ENCODE measurements around the gene ZBTB47. TPM values are rescaled to one million over a fixed set of nuclear protein-coding genes. Genes with fewer than 3 reads are reported as not detected.

ZBTB47 gene
- total and polyA plus RNA-seq, 3 experiments from 2014 or later = 0.48 to 0.60 TPM; not detected in 1

DNA sequence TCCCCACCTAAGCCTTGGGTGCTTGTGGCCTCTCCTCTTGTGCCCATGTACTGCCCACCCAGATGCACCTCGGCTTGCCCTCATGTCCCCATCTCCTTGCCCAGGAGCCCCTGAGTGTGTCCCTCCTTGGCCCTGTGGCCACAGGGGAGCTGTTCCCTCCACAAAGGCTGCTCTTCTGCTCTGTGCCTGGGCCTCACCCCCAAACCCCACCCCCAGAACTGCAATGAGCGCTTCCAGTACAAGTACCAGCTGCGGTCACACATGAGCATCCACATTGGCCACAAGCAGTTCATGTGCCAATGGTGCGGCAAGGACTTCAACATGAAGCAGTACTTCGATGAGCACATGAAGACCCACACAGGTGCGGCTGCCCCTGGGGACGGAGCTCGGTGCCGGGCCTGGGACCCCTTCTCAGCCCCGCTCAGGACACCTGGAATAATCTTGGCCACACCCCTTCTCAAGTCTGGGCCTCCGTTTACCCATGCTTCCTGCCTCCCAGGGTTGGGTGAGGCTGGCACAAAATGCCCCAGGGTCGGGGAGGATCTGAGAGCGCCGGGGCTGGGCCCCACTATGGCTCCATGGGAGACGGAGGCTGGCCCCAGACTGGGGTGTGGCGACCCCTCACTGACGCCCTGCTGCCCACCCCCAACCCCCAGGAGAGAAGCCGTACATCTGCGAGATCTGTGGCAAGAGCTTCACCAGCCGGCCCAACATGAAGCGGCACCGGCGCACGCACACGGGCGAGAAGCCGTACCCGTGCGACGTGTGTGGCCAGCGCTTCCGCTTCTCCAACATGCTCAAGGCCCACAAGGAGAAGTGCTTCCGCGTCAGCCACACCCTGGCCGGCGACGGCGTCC lies 10.3 kb downstream of the ZBTB47 start:
- Histone ChIP-seq H3K36me3 (ENCODE audit: insufficient read depth, low read length) (no peaks in the 10 kb centered on the region), H3K9me3 (ENCODE audit: low read length) (no peaks in the 10 kb centered on the region), H3K4me3 (ENCODE audit: low read length) (no peak overlapping the region), H3K4me1 (ENCODE audit: insufficient read depth, low read length) (no peaks in the 10 kb centered on the region), H3K27ac (ENCODE audit: low read depth, low read length) (no peak overlapping the region), H3K27me3 (ENCODE audit: insufficient read depth, low read length, poor library complexity, severe bottlenecking) (no peaks in the 10 kb centered on the region)
- peaks cover 0 to 3% (median 0%) of the 10 kb centered on the region in 3 donors for H3K4me1 Mint-ChIP-seq
- H3K27me3 Mint-ChIP-seq = peaks cover 0 to 3% of the 10 kb centered on the region in 2 donors
- peaks cover 0 to 2% (median 0%) of the 10 kb centered on the region in 5 donors for H3K9me3 Mint-ChIP-seq
- no peak overlapping the region for H3K4me3 Mint-ChIP-seq
- no peaks in the 10 kb centered on the region for H3K36me3 Mint-ChIP-seq
- POLR2A ChIA-PET = no interaction called here
- CTCF ChIA-PET = no interaction called here
- peak overlapping the region in 1 of 8 donors; percentile 95 for H3K27ac Mint-ChIP-seq
- DNase-seq = no peak

DNA sequence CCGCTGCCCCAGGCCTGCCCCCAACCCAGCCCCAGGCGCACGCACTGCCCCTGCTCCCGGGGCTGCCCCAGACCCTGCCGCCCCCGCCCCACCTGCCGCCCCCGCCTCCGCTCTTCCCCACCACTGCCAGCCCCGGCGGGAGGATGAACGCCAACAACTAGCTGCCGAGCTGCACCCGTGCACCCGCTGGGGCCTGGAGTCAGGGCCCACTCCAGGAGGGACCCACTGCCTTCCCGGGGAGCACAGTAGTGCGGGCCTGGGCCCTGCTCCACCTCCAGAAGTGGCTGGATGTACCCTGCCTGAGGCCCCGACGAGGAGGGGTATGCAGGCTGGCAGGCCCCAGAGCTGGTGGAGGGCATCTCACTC lies 10.9 kb downstream of the ZBTB47 start:
- CTCF ChIA-PET = no interaction called here
- H3K4me3 Mint-ChIP-seq = no peak overlapping the region
- Histone ChIP-seq H3K27ac (ENCODE audit: low read depth, low read length) (no peak overlapping the region), H3K9me3 (ENCODE audit: low read length) (no peaks in the 10 kb centered on the region), H3K4me3 (ENCODE audit: low read length) (no peak overlapping the region), H3K36me3 (ENCODE audit: insufficient read depth, low read length) (no peaks in the 10 kb centered on the region), H3K4me1 (ENCODE audit: insufficient read depth, low read length) (no peaks in the 10 kb centered on the region), H3K27me3 (ENCODE audit: insufficient read depth, low read length, poor library complexity, severe bottlenecking) (no peaks in the 10 kb centered on the region)
- POLR2A ChIA-PET = no interaction called here
- no peaks in the 10 kb centered on the region for H3K36me3 Mint-ChIP-seq
- no peak for DNase-seq
- peaks cover 0 to 2% (median 0%) of the 10 kb centered on the region in 5 donors for H3K9me3 Mint-ChIP-seq
- H3K27ac Mint-ChIP-seq = no peak overlapping the region
- H3K4me1 Mint-ChIP-seq = peaks cover 0 to 3% (median 0%) of the 10 kb centered on the region in 3 donors
- H3K27me3 Mint-ChIP-seq = peaks cover 0 to 3% of the 10 kb centered on the region in 2 donors

DNA sequence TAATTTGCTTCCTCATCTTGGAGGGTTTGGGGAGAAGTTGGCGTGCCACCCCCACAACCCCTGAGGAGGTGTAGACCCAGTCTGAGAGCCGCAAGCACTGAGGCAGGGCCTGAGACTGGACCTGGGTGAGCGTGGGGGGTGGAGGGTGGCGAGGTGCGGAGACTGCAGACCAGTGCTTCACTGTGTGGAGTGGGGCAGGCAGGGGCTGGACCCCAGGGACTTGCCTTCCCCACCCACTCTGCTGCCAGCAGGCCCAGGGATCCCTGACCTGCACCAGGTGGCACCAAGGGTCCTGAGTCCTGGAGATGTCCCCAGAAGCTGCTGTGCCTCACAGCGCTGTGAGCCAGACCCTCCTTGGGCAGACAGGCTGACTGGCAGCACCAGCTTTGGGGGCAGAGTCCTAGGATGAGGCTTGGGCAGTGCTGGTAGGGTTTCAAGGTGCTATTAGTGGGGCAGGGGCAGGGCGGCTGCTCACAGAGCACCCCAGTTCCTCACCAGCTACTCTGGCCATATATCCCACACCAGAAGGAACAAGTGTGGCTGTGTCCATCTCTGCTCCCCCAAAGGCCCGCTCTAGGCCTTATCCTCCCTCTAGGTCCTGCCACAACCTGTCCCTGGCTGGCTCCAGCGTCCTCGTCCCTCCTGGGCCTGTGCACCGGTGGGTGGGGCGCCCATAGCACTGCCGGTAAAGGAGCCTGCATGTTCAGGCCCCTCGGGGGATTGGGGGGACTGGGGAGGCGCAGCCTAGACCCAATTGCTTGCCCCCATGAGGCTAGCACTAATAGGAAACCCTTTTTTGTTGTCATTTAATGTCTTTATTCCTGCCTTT lies 11.8 kb downstream of the ZBTB47 start:
- Mint-ChIP-seq H3K27me3 (peaks cover 1% of the 10 kb centered on the region in 2 donors), H3K4me3 (no peak overlapping the region), H3K27ac (no peak overlapping the region), H3K9me3 (peaks cover 0 to 2% (median 0%) of the 10 kb centered on the region in 5 donors), H3K4me1 (no peaks in the 10 kb centered on the region), H3K36me3 (no peaks in the 10 kb centered on the region)
- no peak overlapping the region for H3K27ac ChIP-seq (ENCODE audit: low read depth, low read length)
- no peaks in the 10 kb centered on the region for H3K9me3 ChIP-seq (ENCODE audit: low read length)
- no peak overlapping the region for H3K4me3 ChIP-seq (ENCODE audit: low read length)
- H3K36me3 ChIP-seq (ENCODE audit: insufficient read depth, low read length) = no peaks in the 10 kb centered on the region
- H3K27me3 ChIP-seq (ENCODE audit: insufficient read depth, low read length, poor library complexity, severe bottlenecking) = no peaks in the 10 kb centered on the region
- DNase-seq = no peak
- POLR2A ChIA-PET = no interaction called here
- CTCF ChIA-PET = no interaction called here
- no peaks in the 10 kb centered on the region for H3K4me1 ChIP-seq (ENCODE audit: insufficient read depth, low read length)

DNA sequence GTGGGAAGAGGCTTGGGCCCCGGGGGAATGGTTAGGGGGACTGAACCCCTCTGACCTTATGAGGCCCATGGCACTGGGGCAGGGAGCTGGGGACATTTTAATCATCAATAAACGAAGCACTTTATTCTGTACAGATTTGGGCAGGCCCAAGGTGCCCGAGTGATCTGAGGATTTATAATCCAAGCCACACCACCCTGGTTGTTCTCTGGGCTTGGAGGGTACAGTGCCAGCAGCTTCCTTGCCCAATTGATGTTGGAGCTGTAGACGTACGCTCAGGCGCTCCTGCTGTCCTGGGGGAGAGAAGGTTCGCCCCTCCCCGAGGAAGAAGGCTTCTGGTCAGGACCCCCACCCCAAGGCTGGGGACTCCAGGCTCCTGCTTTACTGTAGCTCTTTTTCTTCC lies 12.5 kb downstream of the ZBTB47 start:
- Histone ChIP-seq H3K36me3 (ENCODE audit: insufficient read depth, low read length) (no peaks in the 10 kb centered on the region), H3K9me3 (ENCODE audit: low read length) (no peaks in the 10 kb centered on the region), H3K4me3 (ENCODE audit: low read length) (no peak overlapping the region), H3K27ac (ENCODE audit: low read depth, low read length) (no peak overlapping the region), H3K4me1 (ENCODE audit: insufficient read depth, low read length) (no peaks in the 10 kb centered on the region), H3K27me3 (ENCODE audit: insufficient read depth, low read length, poor library complexity, severe bottlenecking) (no peaks in the 10 kb centered on the region)
- ChIA-PET CTCF (no interaction called here), POLR2A (no interaction called here)
- no peaks in the 10 kb centered on the region for H3K36me3 Mint-ChIP-seq
- no peaks in the 10 kb centered on the region for H3K4me1 Mint-ChIP-seq
- no peak for DNase-seq
- H3K27ac Mint-ChIP-seq = no peak overlapping the region
- H3K4me3 Mint-ChIP-seq = no peak overlapping the region
- H3K27me3 Mint-ChIP-seq = peaks cover 1 to 3% of the 10 kb centered on the region in 2 donors
- H3K9me3 Mint-ChIP-seq = peaks cover 0 to 2% (median 0%) of the 10 kb centered on the region in 5 donors

DNA sequence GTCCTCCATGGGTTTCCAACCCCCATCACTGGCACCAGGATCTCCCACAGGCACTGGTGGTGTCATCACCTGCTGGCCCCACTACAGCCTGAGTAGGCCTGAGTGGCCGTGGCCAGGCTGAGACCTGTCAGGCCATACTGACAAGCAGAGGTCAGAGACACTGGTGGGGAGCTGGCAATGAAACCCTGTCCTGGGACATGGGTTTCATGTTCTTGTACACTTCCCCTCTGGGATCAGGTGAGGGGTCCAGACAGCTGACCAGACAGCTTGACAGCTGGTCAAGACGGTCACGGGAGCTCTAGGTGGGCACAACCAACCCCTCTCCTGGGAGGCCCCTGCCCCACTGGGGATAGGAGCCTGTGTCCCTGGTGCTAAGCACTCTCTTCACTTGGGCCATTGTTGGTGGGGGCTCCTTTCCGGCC lies 13.1 kb downstream of the ZBTB47 start:
- no peaks in the 10 kb centered on the region for H3K27me3 ChIP-seq (ENCODE audit: insufficient read depth, low read length, poor library complexity, severe bottlenecking)
- ChIA-PET POLR2A (no interaction called here), CTCF (no interaction called here)
- no peaks in the 10 kb centered on the region for H3K4me1 Mint-ChIP-seq
- H3K27me3 Mint-ChIP-seq = peaks cover 1 to 3% of the 10 kb centered on the region in 2 donors
- no peak for DNase-seq
- H3K27ac Mint-ChIP-seq = no peak overlapping the region
- H3K27ac ChIP-seq (ENCODE audit: low read depth, low read length) = no peak overlapping the region
- H3K36me3 ChIP-seq (ENCODE audit: insufficient read depth, low read length) = no peaks in the 10 kb centered on the region
- H3K9me3 ChIP-seq (ENCODE audit: low read length) = no peaks in the 10 kb centered on the region
- H3K4me3 ChIP-seq (ENCODE audit: low read length) = no peak overlapping the region
- no peaks in the 10 kb centered on the region for H3K4me1 ChIP-seq (ENCODE audit: insufficient read depth, low read length)
- peaks cover 0 to 2% (median 0%) of the 10 kb centered on the region in 5 donors for H3K9me3 Mint-ChIP-seq
- no peaks in the 10 kb centered on the region for H3K36me3 Mint-ChIP-seq
- no peak overlapping the region for H3K4me3 Mint-ChIP-seq

DNA sequence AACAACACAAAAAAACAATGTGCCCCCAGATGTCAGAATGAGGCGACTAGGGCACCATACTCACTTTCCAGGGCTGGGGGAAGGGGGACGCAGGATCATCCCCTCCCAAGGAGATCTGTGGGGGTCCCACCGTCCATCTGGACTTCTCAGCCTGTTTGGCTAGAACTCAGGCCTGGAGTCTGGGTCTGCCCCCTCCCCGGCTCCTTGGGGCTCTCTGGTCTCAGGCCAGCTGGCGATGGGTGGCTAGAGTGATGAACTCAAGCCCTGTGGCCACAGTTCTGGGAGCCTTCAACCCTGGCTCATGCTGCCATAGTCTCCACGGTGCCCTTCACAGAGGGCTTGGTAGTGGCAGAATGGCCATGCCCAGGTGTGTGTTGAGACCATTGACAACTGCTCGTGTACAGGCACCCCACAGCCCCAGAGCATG lies 13.6 kb downstream of the ZBTB47 start:
- no peak overlapping the region for H3K4me3 Mint-ChIP-seq
- no peak for DNase-seq
- peaks cover 1 to 3% of the 10 kb centered on the region in 2 donors for H3K27me3 Mint-ChIP-seq
- ChIA-PET CTCF (no interaction called here), POLR2A (no interaction called here)
- H3K36me3 Mint-ChIP-seq = no peaks in the 10 kb centered on the region
- H3K4me1 ChIP-seq (ENCODE audit: insufficient read depth, low read length) = no peaks in the 10 kb centered on the region
- no peak overlapping the region for H3K4me3 ChIP-seq (ENCODE audit: low read length)
- H3K27ac Mint-ChIP-seq = no peak overlapping the region
- H3K27ac ChIP-seq (ENCODE audit: low read depth, low read length) = no peak overlapping the region
- peaks cover 0 to 2% (median 0%) of the 10 kb centered on the region in 5 donors for H3K9me3 Mint-ChIP-seq
- H3K27me3 ChIP-seq (ENCODE audit: insufficient read depth, low read length, poor library complexity, severe bottlenecking) = no peaks in the 10 kb centered on the region
- H3K36me3 ChIP-seq (ENCODE audit: insufficient read depth, low read length) = no peaks in the 10 kb centered on the region
- H3K4me1 Mint-ChIP-seq = no peaks in the 10 kb centered on the region
- H3K9me3 ChIP-seq (ENCODE audit: low read length) = no peaks in the 10 kb centered on the region

DNA sequence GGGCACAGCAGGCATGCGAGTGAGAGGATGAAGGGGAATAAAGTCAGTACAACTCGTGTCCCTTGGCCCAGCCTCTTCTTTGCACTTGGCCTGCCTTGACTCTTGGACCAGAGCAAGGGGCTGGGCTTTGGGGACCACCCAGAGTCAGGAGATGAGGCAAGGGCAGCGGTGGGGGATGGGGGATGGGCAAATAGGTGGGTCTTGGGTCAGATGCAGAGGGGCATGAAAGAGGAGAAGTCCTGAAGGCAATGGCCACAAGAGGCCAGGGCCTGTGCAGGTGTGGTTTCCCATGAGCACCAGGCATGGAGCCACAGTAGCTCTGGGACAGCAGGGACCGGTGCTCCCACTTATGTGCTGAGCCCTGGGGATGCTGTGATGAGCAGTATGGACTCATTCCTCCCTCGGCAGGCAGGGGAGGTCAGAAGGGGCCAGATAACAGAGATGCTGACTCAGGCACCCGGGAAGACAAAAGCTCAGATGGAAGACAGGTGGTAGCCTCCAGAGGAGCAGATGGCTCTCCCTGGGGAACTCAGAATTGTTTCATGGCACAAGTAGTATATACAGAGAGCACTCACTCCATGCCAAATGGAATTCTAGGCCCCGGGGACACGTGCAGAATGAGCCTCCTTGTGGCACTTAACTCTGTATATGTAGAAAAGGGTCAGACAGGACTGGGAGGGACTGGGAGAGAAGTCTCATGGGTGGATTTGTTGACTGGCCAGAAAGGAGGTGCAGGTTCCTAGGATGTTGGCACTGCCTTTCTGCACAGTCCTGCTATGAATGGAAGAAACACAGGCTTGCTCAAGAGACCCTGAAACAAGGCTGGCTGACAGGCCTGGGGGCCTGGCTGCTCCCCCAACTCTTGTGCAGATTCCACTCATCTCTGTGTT lies 14.3 kb downstream of the ZBTB47 start:
- Mint-ChIP-seq H3K36me3 (no peaks in the 10 kb centered on the region), H3K4me1 (no peaks in the 10 kb centered on the region), H3K27me3 (peaks cover 1 to 3% of the 10 kb centered on the region in 2 donors), H3K4me3 (no peak overlapping the region), H3K27ac (no peak overlapping the region), H3K9me3 (peaks cover 0 to 2% (median 0%) of the 10 kb centered on the region in 5 donors)
- H3K4me3 ChIP-seq (ENCODE audit: low read length) = no peak overlapping the region
- H3K36me3 ChIP-seq (ENCODE audit: insufficient read depth, low read length) = no peaks in the 10 kb centered on the region
- ChIA-PET CTCF (no interaction called here), POLR2A (no interaction called here)
- H3K27me3 ChIP-seq (ENCODE audit: insufficient read depth, low read length, poor library complexity, severe bottlenecking) = no peaks in the 10 kb centered on the region
- no peak for DNase-seq
- no peaks in the 10 kb centered on the region for H3K9me3 ChIP-seq (ENCODE audit: low read length)
- no peak overlapping the region for H3K27ac ChIP-seq (ENCODE audit: low read depth, low read length)
- H3K4me1 ChIP-seq (ENCODE audit: insufficient read depth, low read length) = no peaks in the 10 kb centered on the region

Data from CD8-positive, alpha-beta memory T cell (primary cell).